ENCODE results near the gene PIP5K1C. TPM values are rescaled to one million over a fixed set of nuclear protein-coding genes. Genes with fewer than 3 reads are reported as not detected.
"Not testable (repeated sequence)": the region's sequence is repeated elsewhere in the genome, so short reads cannot be mapped to it uniquely, and the experiment has no call there.

PIP5K1C gene
- total RNA-seq, 2 experiments from 2014 or later, result 14.7 to 15.7 TPM

GRCh38 chr19:3584036-3584802 is 116.0 kb downstream of the PIP5K1C start:
- H3K9me3 Mint-ChIP-seq; DNase-seq; H3K27me3 Mint-ChIP-seq; H3K36me3 Mint-ChIP-seq; POLR2A ChIA-PET; H3K4me3 Mint-ChIP-seq; intact Hi-C loops (cut with micrococcal nuclease); H3K4me1 Mint-ChIP-seq (ENCODE audit: low read depth); H3K27ac Mint-ChIP-seq: not testable (repeated sequence)
- CTCF ChIA-PET, result interaction anchor here (0.8 to 1.6 kb wide), 3 partner anchors 30 to 36 kb away, joined by 3 to 7 read pairs (median 3); no protein-coding TSS in a partner anchor

GRCh38 chr19:3581792-3582191 is 118.5 kb downstream of the PIP5K1C start:
- H3K4me3 Mint-ChIP-seq; H3K36me3 Mint-ChIP-seq; intact Hi-C loops (cut with micrococcal nuclease); POLR2A ChIA-PET; DNase-seq; H3K4me1 Mint-ChIP-seq (ENCODE audit: low read depth); H3K27ac Mint-ChIP-seq; H3K27me3 Mint-ChIP-seq; H3K9me3 Mint-ChIP-seq: not testable (repeated sequence)
- CTCF ChIA-PET, result interaction anchor here (0.6 kb wide), 1 partner anchor 97 kb away, joined by 5 read pairs; no protein-coding TSS in a partner anchor

Other genes with a start within 250 kb of the PIP5K1C start
- not detected for gene SMIM24, start 219.9 kb downstream of the PIP5K1C start, total RNA-seq
- gene SMIM44, start 217.0 kb downstream of the PIP5K1C start, total RNA-seq, result not detected
- gene DOHH, start 199.8 kb downstream of the PIP5K1C start, total RNA-seq, result 10 to 100 TPM; 15.0 to 17.0 TPM
- gene FZR1, start 194.2 kb downstream of the PIP5K1C start, total RNA-seq, result 10 to 100 TPM; 43.5 to 46.9 TPM
- gene TEKTIP1, start 161.3 kb downstream of the PIP5K1C start, total RNA-seq, result 1 to 10 TPM; 1.1 to 1.8 TPM
- gene MFSD12, start 142.9 kb downstream of the PIP5K1C start, total RNA-seq, result 10 to 100 TPM; 50.6 to 54.2 TPM
- 10 to 100 TPM; 68.1 to 78.5 TPM for gene HMG20B, start 127.5 kb downstream of the PIP5K1C start, total RNA-seq
- gene GIPC3, start 115.0 kb downstream of the PIP5K1C start, total RNA-seq, result under 1 TPM; 0.19 to 0.26 TPM
- under 1 TPM; 0.31 to 0.36 TPM for gene TBXA2R, start 93.6 kb downstream of the PIP5K1C start, total RNA-seq
- 10 to 100 TPM; 25.2 to 27.2 TPM for gene CACTIN, start 73.7 kb downstream of the PIP5K1C start, total RNA-seq
- 1 to 10 TPM; 3.1 to 3.7 TPM for gene TJP3, start 7.9 kb upstream of the PIP5K1C start, total RNA-seq
- gene APBA3, start 61.2 kb upstream of the PIP5K1C start, total RNA-seq, result 10 to 100 TPM; 38.2 to 41.8 TPM
- gene MRPL54, start 62.2 kb upstream of the PIP5K1C start, total RNA-seq, result 10 to 100 TPM; 63.2 to 65.2 TPM
- not detected for gene RAX2, start 71.8 kb upstream of the PIP5K1C start, total RNA-seq
- 10 to 100 TPM; 24.4 to 25.2 TPM for gene MATK, start 85.9 kb upstream of the PIP5K1C start, total RNA-seq
- gene ZFR2, start 168.6 kb upstream of the PIP5K1C start, total RNA-seq, result under 1 TPM; 0.33 to 0.58 TPM
- not detected for gene ATCAY, start 180.2 kb upstream of the PIP5K1C start, total RNA-seq
- not detected for gene NMRK2, start 232.6 kb upstream of the PIP5K1C start, total RNA-seq

All from activated CD4-positive, alpha-beta memory T cell treated with anti-CD3 and anti-CD28 coated beads for 36 hours (primary cell).